ENCODE data around the gene CAMKV. TPM values are rescaled to one million over a fixed set of nuclear protein-coding genes. Genes with fewer than 3 reads are reported as not detected.

The CAMKV gene
- polyA plus RNA-seq, 1 donor (not counting 4 experiments of a cell fraction or from before 2014, with no cell fraction given) = not detected

DNA sequence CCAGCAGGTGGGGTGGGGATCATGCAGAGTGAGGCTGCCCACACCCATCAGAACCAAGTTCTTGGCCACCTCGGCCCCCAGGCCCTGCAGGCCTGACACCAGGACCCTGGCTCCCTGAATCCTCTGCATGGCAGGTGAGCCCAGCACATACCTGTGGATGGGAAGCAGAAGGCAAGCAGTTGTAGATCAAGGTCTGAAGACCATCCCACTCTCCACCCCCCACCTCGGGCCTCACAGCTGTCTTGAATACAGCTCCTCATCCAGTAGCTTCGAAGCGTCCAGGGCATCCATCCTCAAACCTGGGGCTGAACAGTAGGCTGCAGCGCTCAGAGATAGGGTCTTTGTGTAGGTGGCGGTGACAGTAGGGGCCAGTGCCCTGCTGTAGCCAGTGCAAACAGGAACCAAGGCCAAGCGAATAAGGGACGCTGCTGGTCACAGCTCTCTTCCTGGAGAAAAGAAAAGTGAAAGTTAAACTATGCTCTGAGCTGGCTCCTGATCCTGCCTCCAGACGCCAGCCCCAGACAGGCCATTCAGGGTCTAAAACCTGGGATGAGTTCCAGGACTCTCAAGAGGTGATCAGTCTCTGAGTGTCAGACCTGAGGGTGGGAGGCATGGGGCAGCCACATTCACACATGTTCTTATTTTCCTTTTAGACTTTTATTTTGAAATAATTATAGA is 56.1 kb downstream of the CAMKV start, which contains the start of gene UBA7:
Gene UBA7 (minus strand): TSS at position 457 of the 678 bp plus-strand sequence. CDS start 166 bp downstream, at position 291.
- H3K4me3 ChIP-seq (ENCODE audit: control insufficient read depth in 2 of 3, extremely low read depth in 1 of 3, insufficient read depth in 2 of 3, low read depth in 1 of 3, low read length in 3 of 3) = peak within 1 kb of the TSS; percentile 5 to 54 (median 42)
- peak within 1 kb of the TSS; percentile 39 for H3K9ac ChIP-seq (ENCODE audit: control insufficient read depth, extremely low read depth, insufficient read depth, low read length)
- no peaks in the 10 kb centered on the region for H3K9me1 ChIP-seq (ENCODE audit: control insufficient read depth, extremely low read depth, insufficient read depth, low read length)
- peak within 1 kb of the TSS; percentile 77 for H2AFZ ChIP-seq (ENCODE audit: control insufficient read depth, low read length)
- TF ChIP-seq, protein P1, sequence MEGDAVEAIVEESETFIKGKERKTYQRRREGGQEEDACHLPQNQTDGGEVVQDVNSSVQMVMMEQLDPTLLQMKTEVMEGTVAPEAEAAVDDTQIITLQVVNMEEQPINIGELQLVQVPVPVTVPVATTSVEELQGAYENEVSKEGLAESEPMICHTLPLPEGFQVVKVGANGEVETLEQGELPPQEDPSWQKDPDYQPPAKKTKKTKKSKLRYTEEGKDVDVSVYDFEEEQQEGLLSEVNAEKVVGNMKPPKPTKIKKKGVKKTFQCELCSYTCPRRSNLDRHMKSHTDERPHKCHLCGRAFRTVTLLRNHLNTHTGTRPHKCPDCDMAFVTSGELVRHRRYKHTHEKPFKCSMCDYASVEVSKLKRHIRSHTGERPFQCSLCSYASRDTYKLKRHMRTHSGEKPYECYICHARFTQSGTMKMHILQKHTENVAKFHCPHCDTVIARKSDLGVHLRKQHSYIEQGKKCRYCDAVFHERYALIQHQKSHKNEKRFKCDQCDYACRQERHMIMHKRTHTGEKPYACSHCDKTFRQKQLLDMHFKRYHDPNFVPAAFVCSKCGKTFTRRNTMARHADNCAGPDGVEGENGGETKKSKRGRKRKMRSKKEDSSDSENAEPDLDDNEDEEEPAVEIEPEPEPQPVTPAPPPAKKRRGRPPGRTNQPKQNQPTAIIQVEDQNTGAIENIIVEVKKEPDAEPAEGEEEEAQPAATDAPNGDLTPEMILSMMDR (optimal IDR thresholded peaks at IDR 0.05 in 1 of 3, IDR thresholded peaks at IDR 0.05 in 1 of 3, conservative IDR thresholded peaks at IDR 0.05 in 1 of 3; ENCODE audit: extremely low read depth in 1 of 3, insufficient read depth in 2 of 3, low read length in 3 of 3) = no peak
- no peak for TF ChIP-seq EZH2 (IDR thresholded peaks at IDR 0.05; ENCODE audit: low read length)
- H3K36me3 ChIP-seq (ENCODE audit: control insufficient read depth in 2 of 2, extremely low read depth in 1 of 2, insufficient read depth in 2 of 2, low read length in 2 of 2) = no peaks in the 10 kb centered on the region
- H3K4me2 ChIP-seq (ENCODE audit: control insufficient read depth, extremely low read depth, insufficient read depth, low read depth, low read length) = peak within 1 kb of the TSS; percentile 85
- peak; percentile 32 for FAIRE-seq
- H3K4me1 ChIP-seq (ENCODE audit: control insufficient read depth, extremely low read depth, insufficient read depth, low read length) = peaks cover 9% of the 10 kb centered on the region
- H3K27me3 ChIP-seq (ENCODE audit: control insufficient read depth, extremely low read depth, insufficient read depth, low read length) = no peaks in the 10 kb centered on the region
- no peaks in the 10 kb centered on the region for H3K9me3 ChIP-seq (ENCODE audit: control insufficient read depth, low read depth, low read length)
- no peaks in the 10 kb centered on the region for H3K79me2 ChIP-seq (ENCODE audit: control insufficient read depth, insufficient read depth, low read length)
- H3K27ac ChIP-seq (ENCODE audit: control insufficient read depth, insufficient read depth, low read length) = peak within 1 kb of the TSS; percentile 18
- dilution Hi-C loops (cut with MboI; ENCODE audit: extremely low pct_ligation_motif_present, low sequenced_read_pairs) = no loop called here
- H4K20me1 ChIP-seq (ENCODE audit: control insufficient read depth, extremely low read depth, insufficient read depth, low read length) = no peaks in the 10 kb centered on the region
- DNase-seq (ENCODE audit: low read depth, low spot score) = no peak

- Histone ChIP-seq H2AFZ (ENCODE audit: control insufficient read depth, low read length) (peak overlapping the region; percentile 77), H3K9ac (ENCODE audit: control insufficient read depth, extremely low read depth, insufficient read depth, low read length) (no peak overlapping the region), H3K4me1 (ENCODE audit: control insufficient read depth, extremely low read depth, insufficient read depth, low read length) (peaks cover 12% of the 10 kb centered on the region), H3K79me2 (ENCODE audit: control insufficient read depth, insufficient read depth, low read length) (no peaks in the 10 kb centered on the region), H4K20me1 (ENCODE audit: control insufficient read depth, extremely low read depth, insufficient read depth, low read length) (no peaks in the 10 kb centered on the region), H3K36me3 (ENCODE audit: control insufficient read depth in 2 of 2, extremely low read depth in 1 of 2, insufficient read depth in 2 of 2, low read length in 2 of 2) (peaks cover 0 to 3% of the 10 kb centered on the region in 2 experiments), H3K4me3 (ENCODE audit: control insufficient read depth in 2 of 3, extremely low read depth in 1 of 3, insufficient read depth in 2 of 3, low read depth in 1 of 3, low read length in 3 of 3) (no peak overlapping the region), H3K9me3 (ENCODE audit: control insufficient read depth, low read depth, low read length) (no peaks in the 10 kb centered on the region), H3K9me1 (ENCODE audit: control insufficient read depth, extremely low read depth, insufficient read depth, low read length) (no peaks in the 10 kb centered on the region), H3K27ac (ENCODE audit: control insufficient read depth, insufficient read depth, low read length) (no peak overlapping the region), H3K27me3 (ENCODE audit: control insufficient read depth, extremely low read depth, insufficient read depth, low read length) (no peaks in the 10 kb centered on the region), H3K4me2 (ENCODE audit: control insufficient read depth, extremely low read depth, insufficient read depth, low read depth, low read length) (peak overlapping the region; percentile 85)
- DNase-seq (ENCODE audit: low read depth, low spot score) = no peak
- TF ChIP-seq EZH2 (IDR thresholded peaks at IDR 0.05; ENCODE audit: low read length) = no peak
- TF ChIP-seq, protein P1 (optimal IDR thresholded peaks at IDR 0.05 in 1 of 3, IDR thresholded peaks at IDR 0.05 in 1 of 3, conservative IDR thresholded peaks at IDR 0.05 in 1 of 3; ENCODE audit: extremely low read depth in 1 of 3, insufficient read depth in 2 of 3, low read length in 3 of 3) = no peak
- FAIRE-seq = no peak
- dilution Hi-C loops (cut with MboI; ENCODE audit: extremely low pct_ligation_motif_present, low sequenced_read_pairs) = no loop called here
Observed at GRCh38 chr3:49812916-49813496, 56.7 kb downstream of the CAMKV start.

Small RNAs within 50 kb of the gene (small RNA-seq; reads per million reads assigned to genes)
- gene RN7SL217P (ENCODE audit: insufficient read length in 3 of 3, low read depth in 3 of 3, low replicate concordance in 1 of 3) = 0 reads per million in 3 experiments

Other genes with a start within 250 kb of the CAMKV start
- gene APEH, start 195.6 kb downstream of the CAMKV start, polyA plus RNA-seq = 106 to 161 TPM (median 160 TPM) in 3 replicates
- gene MST1, start 180.4 kb downstream of the CAMKV start, polyA plus RNA-seq = 4.5 to 12.4 TPM (median 5.2 TPM) in 3 replicates
- 18.1 to 34.4 TPM (median 20.4 TPM) in 3 replicates for gene RNF123, start 180.3 kb downstream of the CAMKV start, polyA plus RNA-seq
- gene AMIGO3, start 150.2 kb downstream of the CAMKV start, polyA plus RNA-seq = 0.02 to 0.03 TPM in 2 of 3 replicates, not detected in the other
- gene GMPPB, start 146.0 kb downstream of the CAMKV start, polyA plus RNA-seq = 17.1 to 22.2 TPM (median 17.4 TPM) in 3 replicates
- gene IP6K1, start 83.4 kb downstream of the CAMKV start, polyA plus RNA-seq = 24.5 to 34.3 TPM (median 25.9 TPM) in 3 replicates
- gene CDHR4, start 70.0 kb downstream of the CAMKV start, polyA plus RNA-seq = 0.19 TPM in 1 of 3 replicates, not detected in the others
- 10.1 to 20.6 TPM (median 12.0 TPM) in 3 replicates for gene INKA1, start 66.6 kb downstream of the CAMKV start, polyA plus RNA-seq
- gene UBA7, start 56.0 kb downstream of the CAMKV start, polyA plus RNA-seq = 5.4 to 10.4 TPM (median 7.7 TPM) in 3 replicates
- gene TRAIP, start 13.3 kb downstream of the CAMKV start, polyA plus RNA-seq = 3.7 to 5.8 TPM (median 5.8 TPM) in 3 replicates
- gene MST1R, start 34.0 kb upstream of the CAMKV start, polyA plus RNA-seq = 106 to 161 TPM (median 110 TPM) in 3 replicates
- gene MON1A, start 59.9 kb upstream of the CAMKV start, polyA plus RNA-seq = 10.7 to 14.9 TPM (median 14.7 TPM) in 3 replicates
- 34.3 to 43.2 TPM (median 36.4 TPM) in 3 replicates for gene RBM6, start 70.2 kb upstream of the CAMKV start, polyA plus RNA-seq
- 73.8 to 167 TPM (median 127 TPM) in 3 replicates for gene RBM5, start 219.0 kb upstream of the CAMKV start, polyA plus RNA-seq

Data from keratinocyte (primary cell).